HG03039 (cell line): ENCODE results near the gene MMP19.

Source experiments
- ATAC-seq: cut with Tn5 transposase; IDR thresholded peaks from one replicate; pipeline ENCODE4 v1.9.1; 2021; ENCODE audit warnings: mild to moderate bottlenecking, moderate library complexity; ENCODE audit not compliant: unreplicated experiment

Gene MMP19

GRCh38 chr12:55816881-55817344, 25.8 kb downstream of the MMP19 start:
- no peak for ATAC-seq

GRCh38 chr12:55815473-55815872, 27.3 kb downstream of the MMP19 start:
- no peak for ATAC-seq

GRCh38 chr12:55814257-55814656, 28.5 kb downstream of the MMP19 start:
- ATAC-seq: no peak

- ATAC-seq: no peak
These were observed 30.6 kb downstream of the MMP19 start for GRCh38 chr12:55812088-55812487.

- ATAC-seq: no peak
These were observed 33.5 kb downstream of the MMP19 start for GRCh38 chr12:55809274-55809673.

GRCh38 chr12:55806982-55807381, 35.8 kb downstream of the MMP19 start:
- ATAC-seq: no peak

- no peak for ATAC-seq
These were observed 45.2 kb downstream of the MMP19 start for GRCh38 chr12:55797550-55797949.

GRCh38 chr12:55797068-55797467, 45.7 kb downstream of the MMP19 start:
- no peak for ATAC-seq

GRCh38 chr12:55795950-55796349, 46.8 kb downstream of the MMP19 start:
- ATAC-seq: no peak

- no peak for ATAC-seq
These were observed 52.8 kb downstream of the MMP19 start for GRCh38 chr12:55789893-55790292.

- no peak for ATAC-seq
These were observed 53.6 kb downstream of the MMP19 start for GRCh38 chr12:55789171-55789570.

GRCh38 chr12:55788546-55788945, 54.2 kb downstream of the MMP19 start:
- no peak for ATAC-seq
